ENCODE data around the gene CASTOR1.

CASTOR1 gene

GRCh38 chr22:30245181-30245984, 43.9 kb downstream of the CASTOR1 start:
- DNase-seq (ENCODE audit: low read depth) = no peak

DNA sequence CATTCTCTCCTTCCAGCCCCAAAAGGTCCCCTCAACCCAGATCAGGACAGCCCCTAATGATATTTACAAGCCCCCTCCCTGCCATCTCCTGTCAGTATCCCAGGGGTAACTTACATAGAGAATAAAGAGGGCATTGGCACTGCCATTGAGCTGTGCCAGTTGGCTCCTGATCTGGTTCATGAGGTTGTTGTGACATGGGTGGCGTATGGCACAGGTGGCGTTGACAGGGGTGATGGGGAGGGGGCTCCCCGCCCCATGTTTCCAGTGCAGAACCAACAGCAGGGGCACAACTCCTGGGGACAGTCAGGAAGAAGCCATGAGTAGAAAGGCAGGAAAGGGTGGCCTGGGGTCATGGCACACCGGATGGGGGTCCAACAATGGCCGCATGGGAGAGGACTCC, 44.7 kb downstream of the CASTOR1 start:
- DNase-seq (ENCODE audit: low read depth) = no peak

DNA sequence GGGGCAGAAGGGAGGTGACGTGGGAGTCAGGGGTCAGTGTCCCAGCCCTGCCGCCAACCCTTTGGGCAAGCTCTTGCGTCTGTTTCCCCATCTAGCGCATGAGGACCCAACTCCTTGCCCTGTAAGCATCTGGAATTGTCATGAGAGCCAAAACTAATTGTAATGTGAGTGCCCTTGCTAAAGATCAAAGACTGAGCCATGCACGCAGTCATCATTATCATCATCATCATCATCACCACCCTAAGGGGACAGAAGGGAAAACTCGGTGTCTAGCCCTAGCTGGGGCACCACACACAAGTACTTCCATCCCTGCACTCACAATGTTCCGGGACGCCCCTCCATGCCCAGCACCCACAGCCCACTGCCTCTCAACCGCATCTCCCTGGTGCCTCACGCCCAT, 45.2 kb downstream of the CASTOR1 start:
- DNase-seq (ENCODE audit: low read depth) = no peak

DNA sequence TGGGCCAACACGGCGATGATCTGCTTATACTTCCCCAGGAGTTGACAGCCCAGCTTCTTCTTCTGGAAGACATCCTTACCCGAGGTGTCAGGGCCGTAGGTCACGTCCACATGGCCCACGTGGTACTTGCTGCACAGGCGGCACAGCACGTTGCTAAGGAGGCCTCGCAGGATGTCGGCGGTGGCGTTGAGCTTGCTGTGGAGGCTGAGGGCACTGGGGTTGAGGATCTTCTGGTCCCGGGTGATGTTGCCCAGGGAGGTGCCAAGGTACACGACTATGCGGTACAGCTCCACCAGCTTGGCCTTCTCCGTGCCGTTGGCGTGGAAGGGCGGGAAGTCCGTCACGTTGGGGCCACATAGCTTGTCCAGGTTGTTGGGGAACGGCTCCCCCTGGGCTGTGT, 45.6 kb downstream of the CASTOR1 start:
- no peak for DNase-seq (ENCODE audit: low read depth)

DNA sequence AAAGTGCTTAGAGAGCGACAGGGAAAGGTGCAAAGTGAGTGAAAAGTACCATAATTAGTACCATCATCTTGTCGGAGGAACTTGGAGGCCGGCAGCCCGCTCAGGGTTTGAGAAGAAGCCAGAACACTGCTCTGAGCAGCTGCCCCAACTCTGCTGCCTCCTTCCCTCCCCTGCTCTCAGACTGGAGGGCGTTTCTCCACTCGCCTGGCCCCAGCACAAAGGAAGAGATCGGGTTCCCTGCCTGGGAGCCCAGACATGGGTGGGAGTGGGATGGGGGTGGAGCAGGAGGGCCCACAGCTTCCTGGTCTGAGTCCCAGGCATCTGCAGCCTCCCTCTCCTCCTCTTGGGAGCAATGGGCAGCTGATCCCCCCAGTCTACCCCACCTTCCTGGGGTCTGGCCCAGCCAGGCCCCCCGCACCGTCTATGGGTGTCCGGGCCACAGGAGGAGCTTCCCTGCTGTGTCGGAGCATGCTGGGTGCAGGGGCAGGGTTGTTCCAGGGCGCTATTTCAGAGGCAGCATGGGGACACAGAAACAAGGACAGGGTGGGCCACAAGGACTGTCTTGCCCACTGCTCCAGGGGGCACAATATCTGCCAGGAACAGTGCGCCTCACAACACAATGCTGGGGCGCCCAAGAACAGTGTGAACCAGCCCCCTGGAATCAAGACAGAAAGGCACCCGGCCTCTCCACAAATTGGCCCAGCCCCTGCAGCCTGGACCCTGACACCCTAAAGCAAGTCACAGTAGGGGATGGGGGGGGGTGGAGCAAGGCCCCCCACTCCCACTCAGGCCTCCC, 47.5 kb downstream of the CASTOR1 start:
- no peak for DNase-seq (ENCODE audit: low read depth)

DNA sequence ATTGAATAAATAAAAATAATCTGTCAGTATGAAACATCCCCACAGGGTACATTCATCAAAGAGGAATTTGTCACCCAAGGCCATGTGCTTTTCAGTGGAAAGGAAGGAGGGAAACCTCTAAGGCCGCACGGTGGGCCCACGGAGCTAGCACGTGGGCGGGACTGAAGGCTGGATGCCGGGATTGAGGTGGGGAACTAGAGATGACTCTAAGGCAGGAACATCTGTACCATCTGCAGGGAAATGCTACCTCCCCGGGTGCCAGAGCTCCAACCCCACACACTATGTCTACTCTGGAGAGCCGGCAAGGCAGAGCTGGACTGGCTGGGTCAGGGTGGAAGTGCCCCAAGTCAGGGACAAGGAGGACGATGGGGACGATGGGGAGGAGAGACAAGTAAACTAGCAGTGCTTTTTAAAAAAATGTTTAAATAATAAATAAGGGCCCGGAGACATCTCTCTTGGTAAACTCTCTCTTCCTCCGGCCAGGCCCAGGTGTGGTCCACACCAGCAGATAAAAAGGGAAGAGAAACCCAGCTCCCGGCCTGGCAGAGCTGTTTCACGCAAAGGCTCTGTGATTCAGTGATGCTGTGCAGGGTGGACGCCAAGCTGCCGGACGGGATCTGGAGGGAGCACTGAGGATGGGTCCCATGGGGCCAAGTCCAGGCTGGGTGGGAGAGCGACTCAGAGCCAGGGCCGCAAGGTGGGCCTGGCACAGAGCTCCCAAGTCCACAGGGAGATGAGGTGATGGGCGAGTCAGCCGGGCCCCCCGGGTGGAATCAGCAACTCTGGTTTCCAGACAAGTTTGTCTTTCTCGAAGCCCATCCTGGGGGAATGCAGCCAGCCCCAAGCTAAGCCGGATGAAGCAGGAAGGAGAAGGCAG, 48.5 kb downstream of the CASTOR1 start:
- no peak for DNase-seq (ENCODE audit: low read depth)

DNA sequence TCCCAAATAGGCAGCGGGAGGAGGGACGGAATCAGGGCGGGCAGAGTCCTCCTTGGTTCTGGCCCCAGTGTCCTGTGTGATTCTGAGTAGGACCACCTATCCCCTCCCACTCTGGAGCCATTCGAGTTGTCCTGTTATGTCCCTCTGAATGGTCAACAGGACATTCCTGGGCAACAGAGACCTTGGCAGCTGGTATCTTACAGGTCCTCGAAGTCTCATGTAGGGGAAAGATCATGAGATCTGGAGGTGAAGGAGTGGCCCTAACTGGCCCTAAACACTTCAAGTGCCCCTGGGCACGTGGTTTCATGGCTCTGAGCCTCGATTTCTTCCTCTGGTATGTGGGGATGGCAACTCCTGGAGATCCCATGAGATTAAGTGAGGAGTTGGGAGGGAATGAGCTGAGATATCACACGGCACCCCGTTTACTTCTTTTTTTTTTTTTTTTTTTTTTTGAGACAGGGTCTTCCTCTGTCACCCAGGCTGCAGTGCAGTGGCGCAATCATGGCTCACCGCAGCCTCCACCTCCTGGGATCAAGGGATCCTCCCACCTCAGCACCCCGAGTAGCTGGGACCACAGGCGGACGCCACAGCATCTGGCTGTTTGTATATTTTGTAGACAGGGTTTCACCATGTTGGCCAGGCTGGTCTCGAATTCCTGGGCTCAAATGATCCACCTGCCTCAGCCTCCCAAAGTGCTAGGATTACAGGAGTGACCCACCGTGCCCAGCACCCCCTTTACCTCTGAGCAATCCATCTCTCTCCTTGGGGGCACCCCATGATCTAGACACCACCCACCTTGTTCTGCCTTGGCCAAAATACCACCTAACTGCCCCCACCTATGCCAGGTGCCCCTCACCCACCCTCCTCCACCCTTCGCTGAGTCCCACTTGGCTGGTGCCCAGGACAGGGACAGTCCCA, 49.6 kb downstream of the CASTOR1 start:
- DNase-seq (ENCODE audit: low read depth) = no peak

GRCh38 chr22:30238661-30239487, 50.4 kb downstream of the CASTOR1 start:
- no peak for DNase-seq (ENCODE audit: low read depth)

- no peak for DNase-seq (ENCODE audit: low read depth)
These were observed 51.2 kb downstream of the CASTOR1 start for GRCh38 chr22:30238136-30238535.

GRCh38 chr22:30236875-30237274, 52.4 kb downstream of the CASTOR1 start:
- no peak for DNase-seq (ENCODE audit: low read depth)

DNA sequence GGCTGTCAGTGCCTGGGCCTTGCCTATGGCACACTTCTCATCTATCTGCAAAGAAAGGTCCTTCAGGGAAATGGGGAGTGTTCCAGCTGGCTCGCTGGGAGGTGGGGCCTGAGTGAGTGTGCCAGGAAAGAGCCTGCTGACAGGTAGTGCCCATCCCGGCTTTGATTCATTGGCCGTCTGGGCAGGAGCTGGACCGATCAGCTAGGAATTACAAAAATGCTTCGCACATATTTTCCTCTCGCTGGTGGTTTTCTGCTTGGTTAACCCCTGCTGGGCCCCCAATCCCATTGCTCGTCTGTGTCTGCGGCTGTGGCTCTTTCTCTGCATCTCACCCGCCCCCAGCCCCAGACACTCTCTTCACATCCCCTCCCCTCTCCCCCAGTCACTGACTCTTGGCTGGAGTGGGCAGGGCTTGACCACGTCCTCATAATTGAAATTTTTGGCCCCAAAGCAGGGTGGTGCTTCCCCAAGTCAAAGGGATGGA, 53.6 kb downstream of the CASTOR1 start:
- DNase-seq (ENCODE audit: low read depth) = no peak

All from activated T-cell treated with anti-CD3 and anti-CD28 coated beads for 48 hours (primary cell).